Heart left ventricle (tissue), 13 donors: ENCODE measurements around the gene SLC9A9.

Experiments
- CTCF ChIP-seq, 12 donors: fragments of 200-600 bp; sonication (generic) in 4 of 12; IDR thresholded peaks; one replicate each; pipeline versions ENCODE4 v1.5.0 to v1.8.0; 2018 to 2022; ENCODE audit warnings: antibody characterized with exemption in 12 of 12, mild to moderate bottlenecking in 5 of 12
- POLR2A ChIP-seq, 2 donors: fragments of 450-650 bp; IDR thresholded peaks; one replicate each; pipeline ENCODE4 v1.6.1; 2017; ENCODE audit warnings: antibody characterized with exemption in 2 of 2, mild to moderate bottlenecking in 2 of 2, moderate library complexity in 2 of 2
- donor health status: ischemic (EF 13 %, LVEDD 7.1; RV severe dilation, severe dysfunction).
- donor health status: DM: no; HTN: yes; CAD: no.
- donor health status: DM: no; HTN: no; CAD: no.
- donor health status: ischemic (EF 25% LVEDD 6.9; RV normal size, moderate dysfunction).
- donor health status: ischemic (EF 25% LVEDD 5.7; RV mildly dilated, moderate dysfunction).
- donor health status: ischemic (EF 35%, LVEDD 5.7; RV mildly dilated, moderate dysfunction).
- donor health status: nonischemic (EF 11% LVEDD 7.7; RV severe dilation, severe dysfunction).
- donor health status: DM: yes; HTN: yes; CAD: no.
- donor health status: PGD.
- donor health status: ischemic (EF 29% LVEDD 5.4; RV normal size, mild dysfunction).
- donor health status: nonischemic (EF 23%, LVEDD 6.1; RV moderate dilation, normal function).

DNA sequence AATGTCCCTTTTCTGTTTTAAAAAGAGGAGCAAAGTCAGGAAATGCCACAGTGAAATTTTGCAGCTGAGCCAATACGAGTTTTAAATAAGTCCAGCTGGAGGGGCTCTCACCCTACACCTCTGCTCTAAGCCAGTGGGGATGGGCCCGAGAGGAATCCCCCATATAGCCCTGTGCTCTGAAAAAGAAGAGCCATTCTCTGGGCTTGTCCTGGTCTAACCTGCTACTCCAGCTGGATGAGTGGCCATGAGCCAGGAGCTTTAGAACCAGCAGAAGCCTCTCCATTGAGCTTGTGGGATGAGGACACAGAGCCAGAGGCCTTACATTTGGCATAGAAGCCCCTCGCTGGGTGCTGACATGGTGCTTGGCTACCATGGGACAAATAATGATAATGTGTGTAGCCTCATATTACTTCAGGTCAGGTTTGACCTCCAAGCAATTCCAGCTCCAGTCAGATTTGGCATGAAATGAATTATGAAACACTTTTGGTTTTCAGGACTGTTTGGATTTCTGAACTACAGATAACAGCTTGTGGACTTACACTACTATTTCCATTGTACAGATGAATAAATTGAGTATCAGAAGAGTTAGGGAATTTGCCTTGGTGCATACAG lies 556.3 kb downstream of the SLC9A9 start:
- TF ChIP-seq CTCF (IDR thresholded peaks at IDR 0.05) (no peak), POLR2A (IDR thresholded peaks at IDR 0.05) (no peak)
